Measurements from ENCODE around the gene DENND5A. TPM values are rescaled to one million over a fixed set of nuclear protein-coding genes. Genes with fewer than 3 reads are reported as not detected.

The DENND5A gene
- total and polyA plus RNA-seq, 2 of the 8 experiments (the other 6 are each of a cell fraction or from before 2014, with no cell fraction given): 65.7 to 139 TPM

- TF ChIP-seq CHD7 (IDR thresholded peaks at IDR 0.05; ENCODE audit: insufficient replicate concordance, low read length) (no peak), RNF2 (IDR thresholded peaks at IDR 0.05; ENCODE audit: borderline replicate concordance, low read depth, low read length, missing control alignments, poor library complexity, severe bottlenecking) (no peak), ATF2 (IDR thresholded peaks at IDR 0.05; ENCODE audit: low read length) (no peak), SIX5 (IDR thresholded peaks at IDR 0.05; ENCODE audit: low read depth, low read length) (no peak), MAFK (IDR thresholded peaks at IDR 0.05; ENCODE audit: low read depth, low read length) (no peak), MAX (IDR thresholded peaks at IDR 0.05) (no peak), SUZ12 (IDR thresholded peaks at IDR 0.05; ENCODE audit: low read length) (no peak)
Measured at GRCh38 chr11:9304178-9304577, 39.0 kb upstream of the DENND5A start (continued).

All from H1 (cell line).